NCI-H345 treated with DMSO at 0.1 percent for 48 hours (cell line): Measurements from ENCODE around the gene KIRREL3.

Experiments
- DNase-seq: peaks from one replicate; lab custom pipeline; 2025; ENCODE audit not compliant: unreplicated experiment; lab: John Stamatoyannopoulos, UW

The KIRREL3 gene

GRCh38 chr11:126746443-126746842, 254.1 kb downstream of the KIRREL3 start:
- no peak for DNase-seq

GRCh38 chr11:126744699-126745098, 255.9 kb downstream of the KIRREL3 start:
- no peak for DNase-seq

- DNase-seq: no peak
Observed at GRCh38 chr11:126743628-126744027, 256.9 kb downstream of the KIRREL3 start.

DNA sequence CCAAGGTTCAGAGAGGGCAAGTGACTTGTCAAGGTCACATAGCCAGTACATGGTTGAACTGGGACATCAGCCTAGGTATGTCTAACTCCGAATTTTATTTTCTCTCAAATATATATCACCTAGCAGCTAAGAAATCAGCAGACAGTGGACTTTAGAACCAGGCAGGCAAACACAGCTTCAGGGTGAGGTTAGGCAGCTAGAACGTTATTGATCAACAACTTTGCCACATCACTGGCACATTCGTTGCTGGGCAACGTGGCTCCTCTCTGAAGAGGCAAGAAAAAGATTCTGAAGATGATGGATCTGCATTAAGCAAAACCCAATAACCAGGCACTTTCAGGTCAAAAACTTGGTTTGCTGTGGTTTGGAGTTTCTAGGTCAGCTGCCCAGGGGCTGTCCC, 258.0 kb downstream of the KIRREL3 start:
- no peak for DNase-seq

DNA sequence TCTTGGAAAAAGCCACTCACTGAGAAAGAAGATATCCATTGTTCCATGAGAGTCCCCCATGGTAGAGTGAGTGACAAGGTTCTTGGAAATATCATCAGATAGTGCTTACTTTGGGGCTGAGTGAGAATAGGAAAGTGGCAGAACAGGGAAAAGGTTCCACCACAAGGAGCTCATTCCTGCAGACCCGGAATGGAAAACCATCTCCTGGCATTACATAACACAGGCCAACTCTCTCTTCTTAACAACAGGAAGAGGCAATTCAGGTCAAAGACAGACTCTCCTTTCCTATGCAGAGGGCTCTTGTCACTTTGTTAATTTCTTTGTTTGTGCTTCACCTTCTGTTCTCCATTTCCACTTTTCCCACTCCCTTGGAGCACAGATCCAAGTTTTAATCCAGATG, 259.7 kb downstream of the KIRREL3 start:
- DNase-seq: no peak

GRCh38 chr11:126739499-126740145, 260.9 kb downstream of the KIRREL3 start:
- DNase-seq: no peak

DNA sequence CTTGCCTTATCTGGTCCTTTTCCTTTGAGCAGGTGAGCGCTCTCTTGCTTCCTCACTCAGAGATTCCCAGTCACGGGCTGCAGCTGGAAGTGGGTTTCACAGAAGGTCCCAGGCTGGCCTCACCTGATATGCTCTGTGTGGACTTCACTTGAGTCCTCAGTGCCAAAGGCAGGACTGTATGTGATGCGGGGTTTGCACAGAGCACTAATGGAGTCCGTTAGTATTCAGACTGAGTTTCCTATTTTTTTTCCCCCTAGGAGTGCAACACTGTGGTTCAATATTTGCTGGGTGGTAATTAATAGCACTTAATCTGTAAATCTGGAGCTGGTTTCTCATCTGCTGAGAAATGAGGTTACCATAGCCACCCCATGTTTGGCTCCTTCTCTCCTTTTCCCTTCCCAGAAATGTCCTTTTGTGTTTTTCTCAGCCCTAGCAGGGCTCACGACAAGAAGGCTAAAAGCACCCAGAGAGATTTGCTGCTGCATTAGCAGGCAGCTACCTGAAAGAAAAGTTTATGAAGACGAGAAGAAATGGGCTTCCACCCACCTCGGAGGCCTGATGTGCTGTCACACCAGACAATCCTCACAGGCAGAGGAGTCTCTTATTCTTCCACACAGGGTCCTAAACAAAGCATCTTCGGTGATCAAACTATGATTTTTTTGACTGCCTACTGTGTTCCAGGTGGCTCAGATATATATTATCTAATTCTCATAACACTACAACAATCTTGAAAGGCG, 262.1 kb downstream of the KIRREL3 start:
- no peak for DNase-seq

GRCh38 chr11:126736682-126737572, 263.6 kb downstream of the KIRREL3 start:
- no peak for DNase-seq

DNA sequence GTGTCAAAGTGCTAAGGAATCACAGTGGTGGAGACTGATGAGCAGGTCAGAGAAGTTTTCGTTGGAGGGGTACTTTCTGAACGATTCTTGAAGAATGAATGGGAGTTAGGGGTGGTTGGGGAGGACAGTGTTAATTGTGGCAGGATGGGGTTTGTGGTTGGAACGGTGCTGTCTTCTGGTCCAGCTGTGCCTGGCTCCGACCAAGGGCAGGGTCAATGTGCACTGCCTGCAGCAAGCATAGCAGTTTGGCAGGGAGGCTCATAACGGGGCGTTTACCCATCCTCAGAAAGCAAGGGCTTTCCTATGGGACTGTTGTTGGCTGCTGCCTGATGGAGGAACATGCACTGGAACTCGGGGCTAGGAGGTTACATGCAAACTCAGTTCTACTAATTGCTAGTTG, 265.8 kb downstream of the KIRREL3 start:
- DNase-seq: no peak

DNA sequence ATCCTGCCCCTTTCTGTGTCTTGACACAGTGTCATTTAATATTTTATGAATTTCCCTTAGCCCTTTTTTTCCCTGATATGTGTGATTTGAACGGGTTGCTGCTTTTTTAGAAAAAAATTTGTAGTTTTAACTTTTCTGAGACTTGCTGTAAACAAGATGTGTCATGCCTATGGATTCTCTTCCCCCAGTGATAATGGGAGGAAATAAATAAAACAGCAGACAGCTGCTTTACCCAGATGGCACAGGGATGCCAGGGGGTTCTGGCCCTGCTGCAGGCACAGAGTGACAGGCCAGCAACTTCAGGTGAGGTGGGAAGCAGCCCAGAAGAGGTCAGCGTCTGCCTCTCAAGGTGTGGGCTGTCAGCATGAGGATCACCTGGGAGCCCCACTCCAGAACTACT, 266.9 kb downstream of the KIRREL3 start:
- DNase-seq: no peak

- no peak for DNase-seq
Observed at GRCh38 chr11:126732981-126733380, 267.6 kb downstream of the KIRREL3 start.

- DNase-seq: no peak
Observed at GRCh38 chr11:126731576-126732142, 268.9 kb downstream of the KIRREL3 start.

DNA sequence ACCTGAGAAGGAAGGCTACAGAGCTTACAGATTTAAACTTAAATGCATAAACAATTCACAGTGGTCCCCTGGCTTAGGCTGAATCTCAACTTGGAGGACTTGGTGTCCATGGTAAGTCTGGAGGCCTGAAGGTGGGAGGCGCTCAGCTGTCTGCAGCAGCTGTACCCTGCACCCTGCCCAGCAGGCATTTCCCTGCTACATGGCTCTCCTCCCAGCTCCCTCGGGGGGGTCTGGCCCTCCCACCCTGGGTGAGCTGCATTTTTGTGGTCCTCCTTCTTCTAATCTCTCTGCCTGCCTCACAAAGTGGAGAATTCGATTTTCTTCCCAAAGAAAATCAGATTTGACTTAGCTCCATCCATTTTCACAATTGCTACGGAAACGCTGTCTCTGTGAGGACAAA, 273.2 kb downstream of the KIRREL3 start:
- no peak for DNase-seq

GRCh38 chr11:126725521-126725920, 275.0 kb downstream of the KIRREL3 start:
- DNase-seq: no peak

- DNase-seq: no peak
Observed at GRCh38 chr11:126725043-126725442, 275.5 kb downstream of the KIRREL3 start.

- DNase-seq: no peak
Observed at GRCh38 chr11:126723665-126724045, 276.9 kb downstream of the KIRREL3 start.

GRCh38 chr11:126722956-126723664, 277.5 kb downstream of the KIRREL3 start:
- DNase-seq: no peak

DNA sequence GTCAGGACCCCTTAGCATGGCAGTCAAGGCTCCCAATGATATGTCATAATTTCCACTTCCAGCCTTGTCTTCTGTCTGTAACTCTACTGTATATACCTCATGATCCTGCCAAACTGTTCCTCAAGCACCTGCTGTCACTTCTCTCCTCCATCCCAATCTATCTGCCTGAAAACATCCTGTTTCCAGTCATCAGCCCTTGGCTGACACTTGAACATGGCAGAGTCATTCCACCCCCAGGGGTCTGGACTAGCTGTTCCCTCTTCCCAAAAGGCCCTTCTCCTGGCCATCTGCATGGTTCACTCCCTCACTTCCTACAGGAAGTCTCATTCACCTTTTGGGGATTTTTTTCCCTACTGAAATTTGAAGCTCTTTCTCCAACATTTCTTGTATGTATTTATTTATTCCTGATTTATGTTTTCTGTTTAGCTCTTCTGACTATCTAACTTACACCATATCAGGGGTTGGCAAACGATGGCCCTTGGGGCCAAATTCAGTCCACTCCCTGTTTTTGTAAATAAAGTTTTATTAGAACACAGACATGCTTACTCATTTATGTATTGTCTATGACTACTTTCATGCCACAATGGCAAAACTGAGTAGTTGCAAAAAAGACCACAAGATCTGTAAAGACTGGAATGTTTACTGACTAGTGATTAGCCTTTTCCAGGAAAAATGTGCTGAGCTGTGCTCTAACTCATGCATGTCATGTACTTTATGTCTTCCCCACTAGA, 278.4 kb downstream of the KIRREL3 start:
- no peak for DNase-seq

- no peak for DNase-seq
Observed at GRCh38 chr11:126720539-126721235, 279.9 kb downstream of the KIRREL3 start.

- DNase-seq: no peak
Observed at GRCh38 chr11:126719740-126720139, 280.8 kb downstream of the KIRREL3 start.
